Measurements from ENCODE around the gene MRPS24. TPM values are rescaled to one million over a fixed set of nuclear protein-coding genes. Genes with fewer than 3 reads are reported as not detected.

Gene MRPS24
- total RNA-seq, 4 donors from 2014 or later, result 173 to 294 (median 255) TPM

- no peaks in the 10 kb centered on the region for H3K27me3 ChIP-seq
- H3K4me3 ChIP-seq, result peak overlapping the region; percentile 77 to 94 (median 82)
- peaks cover 24 to 35% of the 10 kb centered on the region in 2 donors for H3K4me1 ChIP-seq
- peaks cover 0 to 24% of the 10 kb centered on the region in 2 donors for H3K36me3 ChIP-seq
- in situ Hi-C loops (cut with MboI; ENCODE audit: low sequenced_read_pairs in 4 of 4), result no loop called here
- H3K9me3 ChIP-seq, result no peaks in the 10 kb centered on the region
- DNase-seq (no peak), ATAC-seq (no peak)
- H3K27ac ChIP-seq, result peak overlapping the region; percentile 89 to 94 (median 92)
- TF ChIP-seq POLR2A (IDR thresholded peaks at IDR 0.05), result no peak
- intact Hi-C loops (cut with DNase I; ENCODE audit: low total_unique reads), result loop anchor here (1.0 kb wide), 2 partner anchors 37 to 58 kb away; partner anchors contain the start of gene UBE2D4
These were observed 674 bp downstream of the MRPS24 start for GRCh38 chr7:43868681-43869005.

GRCh38 chr7:43868181-43868580, 1.1 kb downstream of the MRPS24 start:
- DNase-seq, result no peak
- peaks cover 0 to 24% of the 10 kb centered on the region in 2 donors for H3K36me3 ChIP-seq
- no peaks in the 10 kb centered on the region for H3K27me3 ChIP-seq
- TF ChIP-seq POLR2A (IDR thresholded peaks at IDR 0.05) (no peak), CTCF (IDR thresholded peaks at IDR 0.05 in 4 of 5, conservative IDR thresholded peaks at IDR 0.05 in 1 of 5) (no peak)
- no peaks in the 10 kb centered on the region for H3K9me3 ChIP-seq
- intact Hi-C loops (cut with DNase I; ENCODE audit: low total_unique reads), result no loop called here
- peak overlapping the region; percentile 77 to 94 (median 82) for H3K4me3 ChIP-seq
- no peak for ATAC-seq
- in situ Hi-C loops (cut with MboI; ENCODE audit: low sequenced_read_pairs in 4 of 4), result no loop called here
- peaks cover 21 to 30% of the 10 kb centered on the region in 2 donors for H3K4me1 ChIP-seq
- peak overlapping the region in 3 of 4 donors; percentile 89 to 94 (median 91) for H3K27ac ChIP-seq

GRCh38 chr7:43865277-43865676, 4.0 kb downstream of the MRPS24 start:
- Histone ChIP-seq H3K9me3 (no peaks in the 10 kb centered on the region), H3K4me3 (no peak overlapping the region), H3K27ac (no peak overlapping the region), H3K4me1 (peaks cover 7 to 11% of the 10 kb centered on the region in 2 donors), H3K27me3 (no peaks in the 10 kb centered on the region), H3K36me3 (peaks cover 0 to 24% of the 10 kb centered on the region in 2 donors)
- in situ Hi-C loops (cut with MboI; ENCODE audit: low sequenced_read_pairs in 4 of 4), result no loop called here
- intact Hi-C loops (cut with DNase I; ENCODE audit: low total_unique reads), result no loop called here
- no peak for TF ChIP-seq POLR2A (IDR thresholded peaks at IDR 0.05)
- no peak for TF ChIP-seq CTCF (IDR thresholded peaks at IDR 0.05 in 4 of 5, conservative IDR thresholded peaks at IDR 0.05 in 1 of 5)
- no peak for DNase-seq
- no peak for ATAC-seq

GRCh38 chr7:43864126-43864525, 5.2 kb downstream of the MRPS24 start:
- intact Hi-C loops (cut with DNase I; ENCODE audit: low total_unique reads), result no loop called here
- ATAC-seq, result no peak
- Histone ChIP-seq H3K9me3 (no peaks in the 10 kb centered on the region), H3K27me3 (no peaks in the 10 kb centered on the region), H3K4me1 (peaks cover 7% of the 10 kb centered on the region in 2 donors), H3K36me3 (peaks cover 0 to 24% of the 10 kb centered on the region in 2 donors), H3K4me3 (no peak overlapping the region), H3K27ac (no peak overlapping the region)
- DNase-seq, result no peak
- no peak for TF ChIP-seq POLR2A (IDR thresholded peaks at IDR 0.05)
- TF ChIP-seq CTCF (IDR thresholded peaks at IDR 0.05 in 4 of 5, conservative IDR thresholded peaks at IDR 0.05 in 1 of 5), result no peak
- in situ Hi-C loops (cut with MboI; ENCODE audit: low sequenced_read_pairs in 4 of 4), result no loop called here

GRCh38 chr7:43856996-43857395, 12.3 kb downstream of the MRPS24 start:
- H3K36me3 ChIP-seq, result no peaks in the 10 kb centered on the region
- no peak overlapping the region for H3K27ac ChIP-seq
- TF ChIP-seq POLR2A (IDR thresholded peaks at IDR 0.05), result no peak
- TF ChIP-seq CTCF (IDR thresholded peaks at IDR 0.05 in 4 of 5, conservative IDR thresholded peaks at IDR 0.05 in 1 of 5), result no peak
- no peak overlapping the region for H3K4me3 ChIP-seq
- no peaks in the 10 kb centered on the region for H3K9me3 ChIP-seq
- no peaks in the 10 kb centered on the region for H3K4me1 ChIP-seq
- DNase-seq (no peak), ATAC-seq (no peak)
- intact Hi-C loops (cut with DNase I; ENCODE audit: low total_unique reads) (no loop called here), in situ Hi-C loops (cut with MboI; ENCODE audit: low sequenced_read_pairs in 4 of 4) (no loop called here)
- H3K27me3 ChIP-seq, result no peaks in the 10 kb centered on the region

All from gastrocnemius medialis (tissue), 4 donors.